ENCODE results near the gene FCRLB.

- no peak for TF ChIP-seq CTCF (IDR thresholded peaks at IDR 0.05; ENCODE audit: low read length)
- TF ChIP-seq EZH2 (IDR thresholded peaks at IDR 0.05; ENCODE audit: borderline replicate concordance, low read length): no peak
These were observed 10.8 kb downstream of the FCRLB start for GRCh38 chr1:161731981-161732718.
